Upper lobe of left lung (tissue), 4 donors: ENCODE results near the gene SMC1B.

Experiments
- CTCF ChIP-seq, 6 experiments: fragments of 450-650 bp in 4 of 6; fragments of 200-600 bp in 2 of 6; sonication (generic) in 2 of 6; IDR thresholded peaks; one replicate each; pipeline ENCODE4 v1.5.1; 2016 to 2019; ENCODE audit warnings: antibody characterized with exemption in 6 of 6
- POLR2A ChIP-seq, 4 donors: fragments of 450-650 bp; IDR thresholded peaks; one replicate each; pipeline ENCODE4 v1.5.1; 2016 to 2017; ENCODE audit warnings: antibody characterized with exemption in 4 of 4, mild to moderate bottlenecking in 2 of 4

GRCh38 chr22:45456811-45457210 lies 43.4 kb upstream of the SMC1B start:
- TF ChIP-seq CTCF (IDR thresholded peaks at IDR 0.05) (no peak), POLR2A (IDR thresholded peaks at IDR 0.05) (no peak)
